NCI-H2196 (cell line): ENCODE results near the gene INSIG2.
A peak's percentile ranks its signal among the peaks of the same experiment; 100 is the strongest.

Experiments used
- DNase-seq: peaks from one replicate; lab custom pipeline; 2025; ENCODE audit not compliant: unreplicated experiment; lab: John Stamatoyannopoulos, UW

The INSIG2 gene

DNA sequence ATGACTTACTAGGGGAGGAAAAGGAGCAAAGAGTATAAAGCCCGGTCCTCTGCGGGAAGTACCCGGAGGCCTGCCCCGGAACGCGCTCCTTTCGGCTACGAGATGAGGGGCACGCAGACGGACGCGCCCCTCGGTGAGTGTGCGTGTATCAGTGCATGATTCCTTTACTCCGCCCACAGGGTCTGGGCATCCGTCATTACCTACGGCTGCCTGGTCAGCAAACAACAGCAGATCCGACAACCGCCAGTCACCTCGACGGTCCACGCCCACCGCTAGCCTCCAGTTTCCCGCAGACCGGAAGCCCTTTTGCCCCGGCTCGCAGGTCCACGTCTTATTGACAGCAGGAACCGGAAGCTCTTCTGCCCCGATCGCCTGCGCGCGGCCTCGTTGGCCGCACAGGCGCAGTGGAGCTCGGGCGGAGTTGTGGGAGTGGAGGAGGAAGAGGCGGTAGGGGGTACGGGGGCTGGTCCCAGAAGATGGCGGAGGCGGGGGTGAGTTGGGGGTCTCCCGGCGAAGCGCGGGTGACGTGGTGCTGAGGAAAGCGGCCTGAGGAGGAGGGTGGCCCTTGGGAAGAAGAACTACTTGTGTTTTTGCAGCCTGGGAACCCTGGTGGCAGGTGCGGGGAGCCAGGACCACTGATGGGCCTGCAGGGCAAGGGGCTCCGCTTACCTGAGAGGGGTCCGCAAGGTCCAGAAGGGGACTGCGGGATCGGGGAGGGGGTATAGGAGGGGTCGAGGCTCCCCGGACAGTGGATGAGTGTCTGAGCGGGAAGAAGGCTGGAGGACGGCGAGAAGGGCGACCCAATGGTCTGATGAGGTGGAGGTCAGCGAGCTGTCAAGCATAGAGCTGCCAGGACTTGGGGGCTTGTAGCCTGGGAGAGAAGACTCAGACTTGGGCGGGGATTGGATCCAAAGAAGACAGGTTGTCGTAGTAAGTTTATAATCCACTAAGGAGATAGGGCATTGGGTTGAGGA, at the start of gene INSIG2:
TSS of gene INSIG2 (plus strand) at position 421 of the 974 bp plus-strand sequence. CDS start 8,086 bp downstream, outside the sequence.
- peak; percentile 95 for DNase-seq

DNA sequence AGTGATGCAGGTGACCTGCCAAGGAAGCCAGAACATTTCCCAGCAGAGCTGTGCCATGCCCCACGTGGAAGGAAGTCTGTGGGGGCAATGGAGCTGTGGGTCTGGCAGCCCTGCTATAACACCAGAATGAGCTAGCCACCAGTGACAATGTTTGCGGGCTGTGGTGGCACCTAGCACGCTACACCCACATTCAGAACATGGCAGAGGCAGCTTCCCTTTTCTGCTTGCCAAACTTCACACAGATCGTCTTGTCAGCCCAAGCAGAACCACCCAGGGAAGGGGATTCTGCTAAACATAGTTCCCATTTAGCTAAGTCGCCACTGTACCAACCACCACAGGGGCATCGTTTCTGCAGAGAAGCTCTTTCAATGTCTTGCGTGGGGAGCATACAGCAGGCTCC, 47.4 kb upstream of the INSIG2 start:
- DNase-seq = no peak

DNA sequence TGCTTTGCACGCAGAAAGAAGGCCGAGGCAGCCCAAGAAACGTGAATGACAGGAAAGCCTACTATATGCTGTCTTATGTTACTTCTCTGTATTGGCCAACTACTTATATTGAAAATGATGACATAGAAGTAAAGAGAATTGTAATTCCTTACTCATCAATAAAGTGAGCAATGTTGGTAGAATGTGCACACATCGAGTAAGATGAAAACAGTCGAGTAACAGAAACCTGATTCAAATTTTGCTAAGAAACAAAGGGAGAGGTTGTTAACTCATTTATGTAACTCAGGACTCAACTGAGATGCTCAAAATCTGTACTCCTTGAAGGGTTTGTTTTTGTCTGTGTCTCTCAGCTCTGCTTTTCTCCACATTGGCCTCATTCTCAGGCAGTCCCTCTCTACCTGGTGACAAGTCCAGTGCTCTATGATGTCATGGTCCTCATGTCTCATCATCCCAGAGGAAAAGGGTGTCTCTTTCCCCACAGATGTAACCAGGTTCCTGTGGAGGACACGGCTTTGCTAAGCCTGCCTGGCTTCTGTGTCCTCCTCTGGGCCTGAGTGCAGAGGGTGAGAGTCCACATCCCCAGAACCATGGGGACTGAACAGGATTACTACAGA, 44.1 kb upstream of the INSIG2 start:
- no peak for DNase-seq

DNA sequence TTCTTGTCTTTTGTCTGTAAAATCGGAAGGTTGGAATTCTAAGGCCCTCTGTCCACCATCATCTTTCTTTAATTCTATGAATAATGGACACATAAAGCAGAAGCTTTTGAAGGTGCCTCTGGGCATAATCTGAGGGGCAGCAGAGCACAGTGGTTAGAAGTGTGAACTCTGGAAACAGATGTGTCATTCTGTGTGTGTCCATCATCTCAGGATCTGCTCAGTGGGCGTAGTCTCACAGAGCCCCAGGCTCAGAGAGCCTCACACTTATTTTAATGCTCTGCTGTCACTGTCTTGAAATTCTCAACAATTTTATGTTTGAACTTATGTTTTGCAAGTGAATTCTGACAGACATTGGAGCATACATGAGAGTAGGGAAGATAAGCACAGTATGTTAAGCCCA, 43.4 kb upstream of the INSIG2 start:
- no peak for DNase-seq

DNA sequence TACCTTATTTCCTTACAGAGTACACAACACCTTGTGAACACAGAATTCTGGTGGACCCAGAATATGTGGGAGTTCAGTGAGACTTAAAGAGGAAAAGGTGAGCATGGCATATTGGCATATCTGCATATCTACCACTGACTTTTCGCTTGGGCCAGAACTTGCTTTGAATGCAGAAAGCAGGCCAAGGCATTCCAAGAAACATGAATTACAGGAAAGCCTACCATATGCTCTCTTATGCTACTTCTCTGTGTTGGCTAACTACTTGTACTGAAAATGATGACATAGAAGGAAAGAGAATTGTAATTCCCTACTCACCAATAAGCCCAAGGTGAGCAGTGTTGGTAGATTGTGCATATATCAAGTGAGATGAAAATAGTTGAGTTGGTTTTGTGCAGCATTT, 43.0 kb upstream of the INSIG2 start:
- no peak for DNase-seq

DNA sequence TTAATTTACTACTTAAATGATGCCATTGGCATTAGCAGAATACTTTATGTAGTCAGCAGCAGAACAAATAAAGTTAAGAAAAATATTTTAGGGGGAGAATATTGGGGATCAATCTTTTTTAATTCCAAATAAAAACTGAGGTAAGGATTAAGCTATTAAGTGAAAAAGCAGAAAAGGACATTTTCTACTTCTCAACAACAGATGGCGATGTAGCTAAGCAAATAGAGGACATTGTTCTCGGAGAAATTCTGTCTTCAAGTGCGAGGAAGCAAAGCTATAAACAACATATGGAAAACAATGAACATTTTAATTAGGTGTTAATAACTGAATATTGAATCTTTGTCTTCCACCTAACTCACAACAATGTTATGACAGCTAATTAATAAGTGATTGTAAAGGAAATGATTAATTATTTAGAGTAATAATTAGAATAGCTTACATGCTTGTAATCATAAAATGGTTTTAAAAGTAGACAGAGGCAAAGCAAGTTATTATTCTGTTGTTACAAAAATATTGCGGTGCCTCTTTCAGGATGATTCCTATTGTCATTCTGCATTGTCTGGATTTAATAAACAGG, 41.5 kb upstream of the INSIG2 start:
- peak; percentile 52 for DNase-seq

DNA sequence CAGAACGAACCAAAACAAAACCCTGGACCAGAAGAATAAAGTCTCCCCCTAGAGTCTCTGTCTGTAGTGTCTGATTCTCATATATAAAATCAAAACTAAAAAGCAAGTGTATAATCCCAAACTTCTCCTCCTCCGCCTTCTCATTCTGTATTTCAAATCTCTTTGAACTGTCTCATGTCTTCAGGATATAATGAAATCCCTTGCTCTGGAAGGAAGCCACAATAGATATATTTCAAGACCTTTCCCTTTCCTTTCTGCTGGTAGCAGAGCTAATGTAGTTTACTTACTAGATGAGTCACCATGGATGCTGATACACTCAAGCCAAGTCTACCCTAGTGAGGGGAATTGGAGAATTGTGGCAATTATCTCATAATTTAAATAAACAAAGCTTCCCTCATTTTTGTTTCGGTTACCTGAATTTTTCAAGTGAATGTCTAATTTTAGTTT, 40.9 kb upstream of the INSIG2 start:
- DNase-seq = no peak

DNA sequence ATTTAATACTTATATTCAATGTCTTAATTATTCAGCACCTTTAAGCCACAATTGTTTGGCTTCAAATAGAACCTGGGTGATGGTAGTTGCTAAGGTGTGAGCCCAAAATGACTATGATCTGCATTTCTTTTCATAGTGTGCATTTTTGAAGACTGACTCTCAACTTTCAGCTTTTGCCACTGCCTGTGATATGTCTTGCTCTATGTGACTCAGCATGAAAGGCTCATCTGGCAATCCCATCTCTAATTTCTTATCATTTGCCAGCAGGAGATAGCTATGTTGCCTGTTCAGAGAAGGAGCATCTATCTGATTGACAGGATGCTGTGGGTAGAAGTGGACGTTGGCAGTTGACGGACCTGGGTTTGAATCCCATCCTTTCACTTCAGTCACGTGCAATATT, 39.9 kb upstream of the INSIG2 start:
- DNase-seq = no peak

DNA sequence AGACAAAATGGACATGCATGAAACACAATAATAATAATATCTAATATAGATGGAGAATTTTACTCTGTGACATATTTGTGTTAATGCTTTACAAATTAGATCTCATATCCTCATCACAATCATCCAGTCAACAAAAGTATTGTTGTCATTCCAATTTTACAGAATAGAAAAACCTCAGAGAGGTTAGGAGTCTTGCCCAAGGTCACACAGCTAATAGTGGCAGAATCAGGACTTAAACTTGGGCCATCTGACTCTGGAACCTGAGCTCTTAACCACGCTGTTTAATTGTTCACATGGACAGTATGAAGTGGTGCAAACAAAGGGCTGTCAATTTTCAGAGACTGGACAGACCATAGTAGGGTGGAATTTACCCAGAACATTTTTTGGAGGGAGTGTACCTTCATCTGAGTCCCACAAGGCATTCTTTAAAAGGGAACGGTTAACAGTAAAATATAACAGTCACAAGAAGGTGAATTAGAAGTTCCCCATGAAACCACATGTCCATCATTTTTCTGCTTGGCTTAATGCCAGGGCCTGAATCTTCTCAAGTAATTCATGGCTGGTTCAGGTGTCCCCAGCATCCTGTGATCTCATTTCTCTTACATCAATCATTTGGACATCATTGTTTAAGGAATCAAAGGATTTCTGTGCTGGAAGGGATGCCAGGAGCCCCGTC, 39.0 kb upstream of the INSIG2 start:
- DNase-seq = no peak

DNA sequence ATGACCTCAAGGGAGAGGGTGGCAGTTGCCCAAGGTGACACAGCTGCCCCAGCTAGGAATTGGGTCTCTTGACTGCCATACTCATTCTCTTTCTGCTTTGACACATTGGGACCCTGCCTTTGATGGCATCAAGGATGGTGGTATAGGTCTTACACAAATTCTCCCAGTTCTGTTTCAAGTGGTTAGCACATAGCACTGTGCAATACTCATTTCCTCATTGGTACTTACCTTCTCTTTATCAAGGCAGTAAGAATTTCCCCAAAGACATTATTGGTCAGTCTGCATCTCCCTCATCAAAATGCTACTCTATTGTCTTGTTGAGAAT, 38.5 kb upstream of the INSIG2 start:
- DNase-seq = no peak

DNA sequence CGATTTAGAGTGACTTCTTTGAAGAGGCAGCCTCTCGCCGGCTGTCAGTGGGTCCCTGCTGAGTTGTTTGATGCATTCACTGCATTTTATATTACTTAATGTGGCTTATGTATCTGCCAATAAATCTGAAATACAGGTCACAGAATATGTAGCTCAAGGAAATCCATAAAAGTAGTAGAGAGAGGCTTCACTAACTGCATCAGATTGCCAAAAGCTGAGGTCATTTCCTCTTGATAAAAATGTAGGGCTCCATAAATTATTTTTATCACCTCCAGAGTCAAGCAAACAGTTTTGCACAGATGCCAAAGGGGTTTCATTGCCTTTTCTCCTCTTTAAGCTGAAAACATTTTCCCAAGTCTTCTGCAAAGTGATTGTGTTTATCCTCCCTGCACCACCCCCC, 37.9 kb upstream of the INSIG2 start:
- DNase-seq = no peak

DNA sequence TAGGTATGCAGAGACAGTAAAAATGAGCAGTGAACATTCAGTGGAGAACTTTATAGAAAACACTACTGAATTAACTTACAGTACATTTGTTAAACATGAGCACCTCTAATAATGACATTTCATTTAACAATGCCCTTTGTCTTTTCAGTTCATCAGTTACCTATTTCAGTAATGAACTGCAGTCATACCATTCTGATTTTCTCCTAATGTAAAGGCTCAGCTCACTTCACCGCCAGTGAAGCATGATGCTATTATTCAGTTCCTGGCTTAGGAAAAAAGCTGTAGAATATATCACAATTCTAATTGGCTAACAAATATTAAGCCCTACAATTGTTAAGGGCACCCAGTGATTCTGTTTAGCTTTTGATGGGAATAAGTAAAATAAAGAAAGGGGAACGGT, 37.3 kb upstream of the INSIG2 start:
- no peak for DNase-seq

DNA sequence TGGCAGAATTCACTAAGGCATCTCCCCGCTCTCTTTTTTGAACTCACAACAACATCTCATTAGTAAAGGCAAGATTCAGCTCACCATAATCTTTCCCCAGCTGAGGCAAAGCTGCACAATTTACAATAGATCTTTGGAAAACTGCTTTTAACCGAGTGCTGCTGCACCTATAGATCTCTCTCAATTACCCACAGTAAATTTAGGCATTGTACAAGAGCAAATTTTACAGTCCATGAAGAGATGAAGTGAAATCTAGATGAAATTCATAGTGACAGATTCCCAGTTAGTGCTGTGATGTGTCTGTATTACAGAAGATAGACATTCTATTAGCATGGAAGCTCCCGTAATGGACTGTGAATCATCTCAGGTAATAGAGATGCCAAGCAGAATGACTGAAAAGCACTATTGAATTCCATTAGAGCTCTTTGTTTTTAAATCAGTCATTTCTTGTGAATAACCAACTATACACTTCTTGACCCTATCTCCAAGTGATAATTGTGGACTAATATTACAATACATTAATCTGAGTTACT, 36.4 kb upstream of the INSIG2 start:
- no peak for DNase-seq

DNA sequence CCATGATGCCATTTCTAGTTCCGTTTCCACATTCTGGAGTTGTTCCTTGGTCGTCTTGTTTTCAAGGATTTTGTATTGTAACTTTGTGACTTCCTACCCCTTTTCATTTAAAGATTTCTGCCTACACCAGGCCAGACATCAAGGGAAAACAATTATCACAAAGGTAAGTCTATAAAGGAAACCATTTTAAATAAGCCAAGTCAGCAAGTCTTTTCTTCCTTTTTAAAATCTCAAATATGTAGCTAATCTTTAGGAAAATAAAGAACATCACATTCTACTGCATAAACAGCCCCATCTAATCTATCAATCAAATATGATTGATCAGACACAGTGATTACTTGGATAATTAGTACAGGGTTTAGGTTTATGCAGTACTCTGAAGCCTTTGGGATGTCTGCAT, 35.8 kb upstream of the INSIG2 start:
- DNase-seq = no peak

DNA sequence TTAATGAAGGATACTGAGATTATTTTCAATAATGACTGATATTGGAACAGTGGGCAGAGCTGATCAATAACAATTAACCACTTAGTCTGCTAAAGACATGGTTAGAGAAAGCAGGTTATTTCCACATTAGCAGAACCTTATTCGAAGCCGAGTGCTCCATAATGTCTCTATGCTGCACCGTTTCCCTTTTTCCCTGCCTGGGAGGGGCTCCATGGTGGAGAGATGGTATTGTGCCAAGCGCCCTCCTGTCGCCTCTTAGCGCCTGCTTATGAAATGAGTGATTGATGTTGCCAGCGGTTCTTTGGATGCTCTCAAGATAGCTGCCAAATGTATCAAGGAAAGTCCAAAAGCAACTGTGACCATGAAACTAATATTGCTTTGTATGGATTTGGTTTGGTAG, 34.6 kb upstream of the INSIG2 start:
- no peak for DNase-seq

DNA sequence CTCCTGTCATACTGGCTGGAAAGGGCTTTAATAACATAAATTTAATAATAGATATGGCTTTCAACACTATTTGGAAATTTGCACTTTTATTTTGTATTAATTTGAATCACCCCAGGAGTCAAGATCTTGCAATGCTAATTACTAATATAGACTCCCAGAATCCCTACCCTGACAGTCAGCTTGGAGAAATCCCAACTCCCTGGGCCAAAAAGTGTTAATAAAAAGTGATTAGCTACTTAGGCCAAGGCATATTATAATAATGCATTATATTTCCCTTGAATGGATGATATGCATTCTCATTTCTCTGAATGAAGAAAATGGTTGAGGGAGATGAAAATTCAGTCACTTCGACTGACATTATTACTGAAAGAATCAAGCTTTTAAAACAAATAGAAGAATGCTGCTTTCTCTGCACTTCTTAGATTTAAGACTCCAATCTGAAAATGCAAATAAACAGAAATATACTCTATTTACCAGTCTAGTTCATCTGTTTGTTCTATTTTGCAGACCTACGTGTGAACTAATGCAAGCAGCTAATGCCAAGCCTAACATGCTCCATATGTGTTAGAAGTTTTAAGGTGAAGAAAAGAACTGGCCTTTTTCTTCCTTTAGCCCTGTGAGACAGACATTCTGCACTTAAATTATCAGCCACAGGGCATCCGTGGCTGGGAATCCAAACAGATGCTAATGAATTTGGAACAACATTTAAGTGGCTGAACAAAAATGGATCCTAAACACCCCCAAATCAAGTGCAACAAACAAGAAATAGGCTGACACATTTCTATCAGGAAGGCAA, 33.9 kb upstream of the INSIG2 start:
- DNase-seq = no peak

DNA sequence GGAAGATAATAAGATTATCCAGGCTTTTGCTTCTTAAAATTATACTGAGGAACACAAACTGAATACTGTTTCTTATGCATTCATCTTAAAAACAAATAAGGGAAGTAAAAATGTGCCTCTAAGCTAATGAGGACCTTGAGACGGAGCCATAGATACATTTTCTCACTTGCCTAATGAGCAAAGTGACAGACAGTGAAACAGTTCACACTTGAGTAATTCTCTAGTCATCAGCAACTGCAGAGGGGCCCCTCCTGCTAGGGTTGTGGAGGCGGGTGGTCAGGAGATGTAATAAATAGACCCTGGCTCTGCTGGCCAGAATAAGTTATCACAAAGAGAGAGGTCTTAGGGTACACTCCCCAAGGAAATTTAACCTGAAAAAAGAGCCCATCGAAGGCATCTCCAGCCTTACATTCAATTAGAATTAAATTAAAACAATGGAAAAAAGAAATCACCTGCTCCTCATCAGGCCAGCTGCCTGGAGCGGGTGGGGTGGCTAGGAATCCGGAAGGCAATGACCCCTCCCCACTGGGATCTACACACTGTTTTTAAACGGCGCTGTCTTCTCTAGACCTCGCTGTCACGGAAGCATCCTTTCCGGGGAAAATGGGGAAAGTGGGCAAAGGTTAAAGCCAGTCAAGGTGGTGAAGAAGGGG, 32.6 kb upstream of the INSIG2 start:
- DNase-seq = no peak

DNA sequence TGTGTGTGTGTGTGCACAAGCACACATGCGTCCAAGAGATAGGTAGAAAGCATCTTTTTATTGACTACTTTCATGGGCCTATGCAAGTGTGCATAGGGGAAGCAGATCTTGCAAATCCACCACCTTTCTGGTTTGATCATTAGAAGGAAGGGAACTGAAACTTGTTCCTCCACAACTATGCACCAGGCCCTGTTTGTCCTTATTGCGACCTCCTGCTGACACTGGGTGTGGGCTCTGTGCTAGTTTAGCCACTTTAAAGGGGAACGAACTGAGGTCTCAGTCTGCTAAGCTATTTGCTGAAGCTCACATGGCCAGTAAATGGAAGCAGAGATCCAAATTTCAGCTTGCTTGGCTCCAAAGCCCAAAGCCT, 32.1 kb upstream of the INSIG2 start:
- no peak for DNase-seq

DNA sequence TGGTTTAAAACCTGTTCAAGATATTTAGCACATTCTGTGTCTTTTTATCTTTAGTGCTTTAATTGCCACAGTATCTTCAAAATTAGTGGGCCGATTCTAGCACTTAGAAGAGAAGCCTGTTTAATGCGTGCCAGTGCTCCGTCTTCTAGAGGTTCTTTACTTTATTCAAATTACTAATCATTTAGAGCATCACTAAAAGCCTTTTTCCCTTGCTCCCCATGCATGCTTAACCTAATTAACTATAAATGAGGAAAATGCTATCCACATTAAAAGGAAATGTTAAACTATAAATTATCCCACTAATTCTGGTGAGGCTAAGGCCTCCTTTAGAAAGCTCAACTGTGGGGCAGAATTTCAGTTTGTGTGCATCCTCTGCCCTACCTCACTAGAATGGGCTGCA, 31.5 kb upstream of the INSIG2 start:
- no peak for DNase-seq

DNA sequence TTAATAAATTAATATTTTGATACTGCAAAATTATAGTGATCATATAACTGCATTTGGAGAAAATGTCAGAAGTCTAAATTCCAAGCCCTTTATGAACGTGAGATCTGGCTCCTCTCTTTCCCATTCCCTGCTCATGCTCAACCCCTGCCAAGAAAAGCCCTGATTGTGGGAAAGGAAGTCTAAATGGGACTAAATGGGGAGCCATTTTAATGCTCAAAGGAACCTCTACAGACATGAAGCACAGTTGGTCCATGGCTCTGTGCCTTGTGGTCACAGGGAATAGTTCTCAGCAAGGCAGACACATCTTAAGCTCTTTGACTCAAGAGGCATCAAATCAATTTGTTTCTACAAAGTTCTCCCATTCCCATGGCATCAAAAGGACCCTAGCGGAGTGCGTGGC, 29.3 kb upstream of the INSIG2 start:
- no peak for DNase-seq
